Ovary (tissue), 3 donors: ENCODE measurements around the gene OLAH.
"Not testable (repeated sequence)": the region's sequence is repeated elsewhere in the genome, so short reads cannot be mapped to it uniquely, and the experiment has no call there.

Experiments used
- EP300 ChIP-seq: sonication (generic); formaldehyde crosslinking; IDR thresholded peaks from one replicate; pipeline ENCODE4 v1.6.1; 2017; ENCODE audit warnings: antibody characterized with exemption
- POLR2A ChIP-seq: fragments of 450-650 bp; IDR thresholded peaks from one replicate; pipeline ENCODE4 v1.6.1; 2017; ENCODE audit warnings: antibody characterized with exemption, mild to moderate bottlenecking, moderate library complexity
- TF ChIP-seq, protein P1 (sequence below), 3 donors: fragments of 450-650 bp in 2 of 3; fragments of 200-600 bp in 1 of 3; IDR thresholded peaks; one replicate each; pipeline versions ENCODE4 v1.5.1 to v1.8.0; 2016 to 2022; ENCODE audit warnings: antibody characterized with exemption in 3 of 3, mild to moderate bottlenecking in 1 of 3
- donor health status: DM: no; HTN: no; CAD: no.

DNA sequence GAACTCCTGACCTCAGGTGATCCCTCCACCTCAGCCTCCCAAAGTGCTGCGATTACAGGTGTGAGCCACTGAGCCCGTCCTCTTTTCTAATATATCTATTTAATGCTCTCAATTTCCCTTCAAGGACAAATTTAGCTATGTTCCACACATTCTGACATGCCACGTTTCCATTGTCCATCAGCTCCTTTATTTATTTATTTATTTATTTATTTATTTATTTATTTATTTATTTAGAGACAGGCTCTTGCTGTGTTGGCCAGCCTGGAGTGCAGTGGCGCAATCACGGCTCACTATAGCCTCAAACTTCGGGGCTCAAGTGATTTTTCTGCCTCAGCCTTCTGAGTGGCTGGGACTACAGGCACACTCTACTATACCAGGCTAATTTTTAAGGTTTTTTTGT is 20.7 kb upstream of the OLAH start:
- TF ChIP-seq EP300, POLR2A: not testable (repeated sequence)
- TF ChIP-seq, protein P1, sequence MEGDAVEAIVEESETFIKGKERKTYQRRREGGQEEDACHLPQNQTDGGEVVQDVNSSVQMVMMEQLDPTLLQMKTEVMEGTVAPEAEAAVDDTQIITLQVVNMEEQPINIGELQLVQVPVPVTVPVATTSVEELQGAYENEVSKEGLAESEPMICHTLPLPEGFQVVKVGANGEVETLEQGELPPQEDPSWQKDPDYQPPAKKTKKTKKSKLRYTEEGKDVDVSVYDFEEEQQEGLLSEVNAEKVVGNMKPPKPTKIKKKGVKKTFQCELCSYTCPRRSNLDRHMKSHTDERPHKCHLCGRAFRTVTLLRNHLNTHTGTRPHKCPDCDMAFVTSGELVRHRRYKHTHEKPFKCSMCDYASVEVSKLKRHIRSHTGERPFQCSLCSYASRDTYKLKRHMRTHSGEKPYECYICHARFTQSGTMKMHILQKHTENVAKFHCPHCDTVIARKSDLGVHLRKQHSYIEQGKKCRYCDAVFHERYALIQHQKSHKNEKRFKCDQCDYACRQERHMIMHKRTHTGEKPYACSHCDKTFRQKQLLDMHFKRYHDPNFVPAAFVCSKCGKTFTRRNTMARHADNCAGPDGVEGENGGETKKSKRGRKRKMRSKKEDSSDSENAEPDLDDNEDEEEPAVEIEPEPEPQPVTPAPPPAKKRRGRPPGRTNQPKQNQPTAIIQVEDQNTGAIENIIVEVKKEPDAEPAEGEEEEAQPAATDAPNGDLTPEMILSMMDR (IDR thresholded peaks at IDR 0.05): not testable (repeated sequence)
